ENCODE results near the gene LRRC8D. TPM values are rescaled to one million over a fixed set of nuclear protein-coding genes. Genes with fewer than 3 reads are reported as not detected.

Gene LRRC8D
- total RNA-seq, 1 donor from 2014 or later, result 1.3 TPM

GRCh38 chr1:89945852-89946476, 125.1 kb downstream of the LRRC8D start:
- TF ChIP-seq, protein P1, sequence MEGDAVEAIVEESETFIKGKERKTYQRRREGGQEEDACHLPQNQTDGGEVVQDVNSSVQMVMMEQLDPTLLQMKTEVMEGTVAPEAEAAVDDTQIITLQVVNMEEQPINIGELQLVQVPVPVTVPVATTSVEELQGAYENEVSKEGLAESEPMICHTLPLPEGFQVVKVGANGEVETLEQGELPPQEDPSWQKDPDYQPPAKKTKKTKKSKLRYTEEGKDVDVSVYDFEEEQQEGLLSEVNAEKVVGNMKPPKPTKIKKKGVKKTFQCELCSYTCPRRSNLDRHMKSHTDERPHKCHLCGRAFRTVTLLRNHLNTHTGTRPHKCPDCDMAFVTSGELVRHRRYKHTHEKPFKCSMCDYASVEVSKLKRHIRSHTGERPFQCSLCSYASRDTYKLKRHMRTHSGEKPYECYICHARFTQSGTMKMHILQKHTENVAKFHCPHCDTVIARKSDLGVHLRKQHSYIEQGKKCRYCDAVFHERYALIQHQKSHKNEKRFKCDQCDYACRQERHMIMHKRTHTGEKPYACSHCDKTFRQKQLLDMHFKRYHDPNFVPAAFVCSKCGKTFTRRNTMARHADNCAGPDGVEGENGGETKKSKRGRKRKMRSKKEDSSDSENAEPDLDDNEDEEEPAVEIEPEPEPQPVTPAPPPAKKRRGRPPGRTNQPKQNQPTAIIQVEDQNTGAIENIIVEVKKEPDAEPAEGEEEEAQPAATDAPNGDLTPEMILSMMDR (IDR thresholded peaks at IDR 0.05), result no peak
- DNase-seq (ENCODE audit: low spot score in 2 of 2), result no peak
- H3K27ac ChIP-seq, result no peak overlapping the region
- H3K4me1 ChIP-seq, result no peaks in the 10 kb centered on the region
- intact Hi-C loops (cut with DNase I), result no loop called here
- H3K36me3 ChIP-seq, result no peaks in the 10 kb centered on the region
- no peaks in the 10 kb centered on the region for H3K27me3 ChIP-seq
- no peaks in the 10 kb centered on the region for H3K9me3 ChIP-seq
- H3K4me3 ChIP-seq, result no peak overlapping the region

DNA sequence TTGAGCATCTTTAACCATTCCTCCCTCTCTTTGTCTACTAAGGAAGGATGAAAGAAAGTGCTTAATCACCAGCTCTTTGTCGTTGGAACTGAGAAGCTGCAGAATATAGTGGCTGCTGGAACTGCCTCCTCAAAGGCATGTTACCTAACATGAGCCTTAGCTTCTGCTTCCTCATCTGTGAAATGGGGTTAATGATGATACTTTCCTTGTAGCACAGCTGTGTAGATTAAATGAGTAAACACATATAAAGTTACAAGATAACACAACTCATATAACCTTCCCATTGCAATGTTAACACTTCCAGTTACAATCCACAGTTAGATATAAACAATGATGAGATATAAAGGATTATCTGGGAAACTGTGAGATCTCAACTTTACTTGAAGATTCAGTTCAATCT, 125.7 kb downstream of the LRRC8D start:
- TF ChIP-seq, protein P1 (IDR thresholded peaks at IDR 0.05), result no peak
- no peaks in the 10 kb centered on the region for H3K9me3 ChIP-seq
- no peaks in the 10 kb centered on the region for H3K36me3 ChIP-seq
- DNase-seq (ENCODE audit: low spot score in 2 of 2), result no peak
- no peak overlapping the region for H3K4me3 ChIP-seq
- H3K27ac ChIP-seq, result no peak overlapping the region
- H3K27me3 ChIP-seq, result no peaks in the 10 kb centered on the region
- no peaks in the 10 kb centered on the region for H3K4me1 ChIP-seq
- intact Hi-C loops (cut with DNase I), result no loop called here

DNA sequence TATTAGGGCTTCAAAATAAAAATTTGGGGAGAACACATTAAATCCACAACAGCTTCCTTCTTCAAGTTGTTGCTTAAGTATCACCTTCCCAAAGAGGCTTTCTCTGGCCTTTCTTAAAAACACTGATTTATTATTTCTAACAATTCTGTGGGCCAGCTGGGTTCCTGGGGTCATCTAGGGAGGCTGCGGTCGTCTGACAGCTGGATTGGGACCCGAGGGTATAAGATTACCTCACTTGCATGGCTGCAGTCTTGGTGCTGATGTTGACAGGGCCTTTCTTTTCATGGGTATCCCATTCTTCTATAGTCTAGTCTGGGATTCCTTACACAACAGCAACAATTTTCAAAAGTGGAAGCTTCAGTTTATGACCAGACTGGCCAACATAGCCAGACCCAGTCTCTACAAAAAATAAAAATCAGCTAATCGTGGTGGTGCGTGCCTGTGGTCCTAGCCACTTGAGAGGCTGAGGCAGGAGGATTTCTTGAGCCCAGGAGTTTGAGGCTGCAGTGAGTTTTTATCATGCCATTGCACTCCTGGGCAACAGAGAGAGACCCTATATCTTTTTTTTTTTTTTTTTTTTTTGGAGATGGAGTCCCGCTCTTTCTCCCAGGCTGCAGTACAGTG, 128.0 kb downstream of the LRRC8D start:
- TF ChIP-seq, protein P1 (IDR thresholded peaks at IDR 0.05), result no peak
- Histone ChIP-seq H3K4me3 (no peak overlapping the region), H3K4me1 (no peaks in the 10 kb centered on the region), H3K27ac (no peak overlapping the region), H3K27me3 (no peaks in the 10 kb centered on the region), H3K9me3 (no peaks in the 10 kb centered on the region), H3K36me3 (no peaks in the 10 kb centered on the region)
- intact Hi-C loops (cut with DNase I), result no loop called here
- no peak for DNase-seq (ENCODE audit: low spot score in 2 of 2)

DNA sequence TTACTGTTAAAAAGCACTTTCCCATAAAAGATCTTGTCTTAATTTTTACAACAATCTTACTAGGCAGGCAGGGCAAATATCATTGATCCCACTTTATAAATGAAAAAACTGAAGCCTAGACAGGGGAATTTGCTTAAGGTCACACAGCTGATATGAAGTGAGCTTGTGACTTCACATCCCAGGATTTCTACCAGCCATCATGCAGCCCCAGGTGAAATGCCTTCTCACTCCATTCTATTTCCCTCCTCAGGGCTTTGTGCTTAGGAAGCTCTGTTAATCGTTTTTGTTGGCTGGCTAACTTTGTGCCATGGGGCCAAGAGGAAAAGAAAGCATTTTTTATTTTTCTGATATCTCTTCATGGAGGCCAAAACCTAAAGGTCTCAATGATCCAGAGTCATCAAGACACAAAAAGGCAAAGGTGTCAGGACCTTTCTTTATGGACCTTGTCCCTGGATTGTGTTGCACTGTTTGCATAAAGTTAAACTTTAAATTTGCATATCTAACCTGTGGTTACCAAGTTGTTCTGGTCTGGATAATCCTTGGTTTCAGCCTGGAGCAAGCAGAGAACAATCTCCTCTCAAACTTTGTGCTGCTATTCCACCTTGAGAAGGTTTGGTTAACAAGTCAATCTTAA, 129.3 kb downstream of the LRRC8D start:
- Histone ChIP-seq H3K36me3 (no peaks in the 10 kb centered on the region), H3K9me3 (no peaks in the 10 kb centered on the region), H3K27ac (no peak overlapping the region), H3K4me1 (no peaks in the 10 kb centered on the region), H3K4me3 (no peak overlapping the region), H3K27me3 (no peaks in the 10 kb centered on the region)
- TF ChIP-seq, protein P1 (IDR thresholded peaks at IDR 0.05), result no peak
- no peak for DNase-seq (ENCODE audit: low spot score in 2 of 2)
- intact Hi-C loops (cut with DNase I), result no loop called here

GRCh38 chr1:89950703-89951102, 129.9 kb downstream of the LRRC8D start:
- no peaks in the 10 kb centered on the region for H3K36me3 ChIP-seq
- intact Hi-C loops (cut with DNase I), result no loop called here
- TF ChIP-seq, protein P1 (IDR thresholded peaks at IDR 0.05), result no peak
- H3K4me3 ChIP-seq, result no peak overlapping the region
- no peaks in the 10 kb centered on the region for H3K27me3 ChIP-seq
- no peaks in the 10 kb centered on the region for H3K4me1 ChIP-seq
- no peaks in the 10 kb centered on the region for H3K9me3 ChIP-seq
- no peak for DNase-seq (ENCODE audit: low spot score in 2 of 2)
- H3K27ac ChIP-seq, result no peak overlapping the region
